NOMO-1 treated with DMSO at 0.1 percent for 48 hours (cell line): ENCODE data around the gene ACSL3.

Experiments
- DNase-seq: peaks from one replicate; lab custom pipeline; 2025; ENCODE audit not compliant: unreplicated experiment; lab: John Stamatoyannopoulos, UW

Gene ACSL3

GRCh38 chr2:222878877-222879603 is 18.2 kb downstream of the ACSL3 start:
- no peak for DNase-seq

- no peak for DNase-seq
Observed at GRCh38 chr2:222879604-222879933, 18.7 kb downstream of the ACSL3 start.

- no peak for DNase-seq
Observed at GRCh38 chr2:222882484-222882928, 21.7 kb downstream of the ACSL3 start.

- DNase-seq, result no peak
Observed at GRCh38 chr2:222883420-222883819, 22.6 kb downstream of the ACSL3 start.

GRCh38 chr2:222884114-222884771 is 23.4 kb downstream of the ACSL3 start:
- no peak for DNase-seq

GRCh38 chr2:222884805-222885424 is 24.1 kb downstream of the ACSL3 start:
- no peak for DNase-seq

GRCh38 chr2:222887124-222887523 is 26.3 kb downstream of the ACSL3 start:
- no peak for DNase-seq

- no peak for DNase-seq
Observed at GRCh38 chr2:222888716-222889115, 27.9 kb downstream of the ACSL3 start.

GRCh38 chr2:222891890-222892289 is 31.1 kb downstream of the ACSL3 start:
- no peak for DNase-seq

- DNase-seq, result peak; percentile 77
Observed at GRCh38 chr2:222892321-222892720, 31.5 kb downstream of the ACSL3 start.

GRCh38 chr2:222892761-222893160 is 31.9 kb downstream of the ACSL3 start:
- DNase-seq, result no peak

- DNase-seq, result no peak
Observed at GRCh38 chr2:222893716-222894115, 32.9 kb downstream of the ACSL3 start.

GRCh38 chr2:222895144-222895543 is 34.3 kb downstream of the ACSL3 start:
- DNase-seq, result no peak

GRCh38 chr2:222897898-222898297 is 37.1 kb downstream of the ACSL3 start:
- DNase-seq, result peak; percentile 76

GRCh38 chr2:222899413-222900181 is 38.8 kb downstream of the ACSL3 start:
- DNase-seq, result no peak

GRCh38 chr2:222900354-222900753 is 39.5 kb downstream of the ACSL3 start:
- DNase-seq, result no peak

GRCh38 chr2:222902660-222903059 is 41.8 kb downstream of the ACSL3 start:
- no peak for DNase-seq

GRCh38 chr2:222903234-222904220 is 42.7 kb downstream of the ACSL3 start:
- DNase-seq, result peak; percentile 65

- DNase-seq, result no peak
Observed at GRCh38 chr2:222904557-222905258, 43.9 kb downstream of the ACSL3 start.

GRCh38 chr2:222907048-222907447 is 46.2 kb downstream of the ACSL3 start:
- no peak for DNase-seq
